ENCODE measurements around the gene MRPS23.
"Not testable (repeated sequence)": the region's sequence is repeated elsewhere in the genome, so short reads cannot be mapped to it uniquely, and the experiment has no call there.

Gene MRPS23

DNA sequence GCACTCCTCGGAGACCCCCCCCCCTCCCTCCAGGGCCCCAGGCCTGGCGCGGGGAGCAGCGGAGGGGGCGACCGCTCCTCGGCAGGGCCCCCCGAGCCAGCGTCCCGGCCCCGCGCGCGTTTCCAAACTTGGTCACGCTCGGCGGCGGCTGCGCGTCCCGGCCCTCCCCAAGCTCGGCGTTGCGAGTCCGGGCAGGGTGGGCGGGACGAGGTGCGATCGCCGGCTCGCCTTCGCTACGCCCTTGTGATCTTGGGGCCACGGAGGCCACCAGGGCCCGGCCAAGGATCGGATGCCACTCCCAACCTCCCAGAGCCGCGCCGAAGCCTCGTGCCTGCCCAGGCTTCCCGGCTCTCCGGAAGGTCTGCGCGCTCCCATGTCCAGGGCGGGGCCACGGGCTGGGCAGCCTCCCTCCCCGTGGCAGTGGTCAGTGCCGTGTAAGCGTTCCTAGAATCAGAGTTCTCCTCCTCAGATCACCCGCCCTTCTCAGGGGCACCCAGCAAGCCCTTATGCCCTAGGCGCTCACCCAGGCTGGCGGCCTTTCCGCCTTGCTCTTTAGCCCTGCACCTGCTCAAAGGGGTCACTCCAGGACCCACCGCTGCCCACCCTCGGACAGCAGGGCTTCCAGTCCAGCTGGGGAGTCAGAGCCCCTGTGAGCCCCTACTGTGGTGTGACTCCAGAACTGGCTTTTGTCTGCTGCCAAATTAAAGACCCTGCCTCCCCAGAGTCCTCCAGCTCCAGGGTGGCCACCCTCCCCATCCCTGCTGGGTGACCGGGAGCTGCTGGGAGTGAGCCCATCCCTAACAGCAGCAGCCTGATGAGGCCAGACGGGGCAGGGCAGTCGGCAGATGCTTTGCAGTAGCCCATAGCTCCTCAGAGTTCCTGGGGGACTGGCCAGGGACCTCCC is 12.2 kb upstream of the MRPS23 start:
- DNase-seq = no peak

DNA sequence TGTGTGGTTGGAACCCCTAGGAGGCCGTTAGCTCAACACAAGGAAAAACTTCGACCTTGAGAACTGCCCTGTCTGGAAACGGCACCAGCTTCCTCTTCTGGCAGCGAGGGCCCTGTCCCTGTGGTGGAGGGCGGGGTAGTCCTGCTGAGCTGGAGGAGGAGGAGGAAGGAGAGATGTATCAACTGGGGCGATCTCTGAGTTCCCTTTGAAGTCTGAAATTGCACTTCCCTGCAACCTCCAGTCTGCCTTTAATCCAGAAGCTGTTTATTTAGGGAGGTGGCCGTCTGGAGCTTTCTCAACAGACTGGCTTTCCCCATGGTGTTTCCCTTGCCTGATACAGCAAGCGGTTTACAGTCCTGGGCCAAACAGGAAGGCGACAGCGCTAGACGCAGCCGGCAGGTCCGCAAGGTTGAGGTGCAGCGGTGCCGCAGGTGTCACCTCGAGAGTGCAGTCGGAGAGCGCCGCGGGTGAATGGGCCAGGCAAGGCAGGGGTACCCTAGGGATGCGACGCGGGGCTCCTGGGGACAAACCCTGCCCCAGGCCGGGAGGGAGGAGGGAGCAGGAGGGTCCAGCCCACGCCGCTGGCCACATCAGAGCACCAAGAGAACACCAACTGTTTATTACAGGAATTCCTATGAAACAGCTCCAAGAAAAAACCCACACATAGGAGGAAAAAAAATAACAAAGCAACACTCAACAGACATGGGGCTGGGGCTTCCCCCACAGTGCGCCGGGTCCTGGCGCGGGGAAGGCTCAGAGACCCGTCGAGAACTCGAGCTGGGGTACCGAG is 11.4 kb upstream of the MRPS23 start:
- peak; percentile 77 for DNase-seq

DNA sequence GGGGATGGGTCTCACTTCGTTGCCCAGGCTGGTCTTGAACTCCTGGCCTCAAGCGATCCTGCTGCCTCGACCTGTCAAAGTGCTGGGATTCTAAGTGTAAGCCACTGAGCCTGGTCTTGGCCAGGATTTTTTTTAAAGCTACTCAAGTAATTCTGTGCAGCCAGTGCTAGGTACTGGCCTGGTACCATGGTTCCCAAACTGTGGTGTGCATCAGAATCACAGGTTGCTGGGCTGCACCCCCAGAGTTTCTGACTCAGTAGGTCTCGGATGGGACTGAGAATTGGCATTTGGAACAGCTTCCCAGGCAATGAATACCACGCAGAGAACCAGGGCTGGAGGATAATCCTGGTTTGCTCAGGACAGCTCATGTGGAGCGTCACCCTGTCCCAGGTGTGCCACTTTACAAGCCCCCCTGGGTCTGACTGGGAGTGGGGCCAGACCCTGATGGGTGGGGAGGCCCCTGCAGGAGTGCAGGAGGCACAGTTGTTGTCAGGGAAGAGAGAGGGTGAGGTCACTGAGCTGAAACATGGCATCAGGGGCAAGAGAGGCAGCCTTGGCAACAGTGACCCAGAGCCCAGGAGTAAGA is 10.7 kb upstream of the MRPS23 start:
- no peak for DNase-seq

DNA sequence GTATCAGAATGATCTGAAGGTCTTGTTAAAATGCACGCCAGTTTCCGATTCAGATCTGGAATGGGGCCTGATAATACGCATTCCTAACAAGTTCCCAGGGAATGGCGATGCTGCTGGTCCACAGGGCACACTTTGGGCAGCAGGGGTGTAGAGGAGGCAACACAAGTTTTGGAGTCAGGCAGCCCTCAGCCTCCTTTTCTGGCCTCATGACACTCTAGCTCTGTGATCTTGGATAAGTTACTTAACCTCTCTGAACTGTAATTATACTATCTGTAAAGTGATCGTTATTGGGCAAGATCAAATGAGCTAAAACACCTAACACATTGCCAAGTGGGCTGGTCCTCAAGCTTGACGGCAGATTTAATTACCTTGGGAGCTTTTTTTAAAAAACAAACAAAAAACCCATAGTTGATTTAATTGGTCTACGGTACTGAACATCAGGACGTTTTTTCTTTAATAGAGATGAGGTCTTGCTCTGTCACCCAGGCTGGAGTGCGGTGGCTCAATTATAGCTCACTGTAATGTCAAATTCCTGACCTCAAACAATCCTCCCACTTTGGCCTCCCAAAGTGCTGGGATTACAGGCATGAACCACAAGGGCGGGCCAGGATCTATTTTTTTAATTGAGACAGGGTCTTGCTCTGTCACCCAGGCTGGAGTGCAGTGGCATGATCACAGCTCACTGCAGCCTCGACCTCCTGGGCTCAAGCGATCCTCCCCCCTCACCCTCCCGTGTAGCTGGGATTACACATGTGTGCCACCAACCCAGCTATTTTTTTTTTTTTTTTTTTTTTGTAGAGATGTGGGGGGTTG is 10.0 kb upstream of the MRPS23 start:
- DNase-seq = no peak

GRCh38 chr17:57858838-57859237 is 9.0 kb upstream of the MRPS23 start:
- DNase-seq = no peak

DNA sequence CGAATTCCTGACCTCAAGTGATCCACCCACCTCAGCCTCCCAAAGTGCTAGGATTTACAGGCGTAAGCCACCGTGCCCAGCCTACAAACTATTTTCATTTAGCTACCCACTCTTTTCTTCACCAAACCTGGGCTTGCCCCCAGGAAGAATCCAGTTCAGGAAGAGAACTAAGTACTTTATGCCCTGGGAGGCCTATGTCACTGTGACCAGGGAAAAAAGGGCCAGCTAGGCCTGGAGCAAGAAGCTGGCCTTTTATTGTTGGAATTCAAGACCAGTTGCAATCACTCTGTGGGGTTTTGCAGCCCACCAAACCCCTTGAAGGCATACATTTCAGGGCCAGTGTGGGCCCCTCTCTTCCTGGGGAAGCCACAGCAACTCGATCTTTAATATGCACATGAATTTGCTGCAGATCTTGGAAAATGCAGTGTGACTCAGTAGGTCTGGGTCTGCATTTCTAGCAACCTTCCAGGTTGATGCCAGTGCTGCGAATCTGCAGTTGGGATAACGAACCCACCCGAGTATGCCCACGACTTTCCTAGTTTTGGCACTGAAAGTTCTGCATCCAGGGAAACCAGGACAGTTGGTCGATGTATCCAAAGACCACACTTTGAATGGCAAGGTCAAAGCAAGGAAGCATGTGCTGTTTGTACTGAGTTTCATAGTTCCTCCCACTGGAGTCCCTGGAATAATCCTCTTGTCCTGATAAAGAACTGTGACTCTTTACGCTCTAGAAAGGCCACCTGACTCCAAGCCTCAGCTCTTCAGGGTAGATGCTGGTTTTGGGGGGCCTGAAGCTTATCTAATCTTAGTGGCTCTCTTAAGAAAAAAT is 7.2 kb upstream of the MRPS23 start:
- DNase-seq = no peak

- no peak for DNase-seq
Measured at GRCh38 chr17:57855391-57856035, 5.7 kb upstream of the MRPS23 start.

DNA sequence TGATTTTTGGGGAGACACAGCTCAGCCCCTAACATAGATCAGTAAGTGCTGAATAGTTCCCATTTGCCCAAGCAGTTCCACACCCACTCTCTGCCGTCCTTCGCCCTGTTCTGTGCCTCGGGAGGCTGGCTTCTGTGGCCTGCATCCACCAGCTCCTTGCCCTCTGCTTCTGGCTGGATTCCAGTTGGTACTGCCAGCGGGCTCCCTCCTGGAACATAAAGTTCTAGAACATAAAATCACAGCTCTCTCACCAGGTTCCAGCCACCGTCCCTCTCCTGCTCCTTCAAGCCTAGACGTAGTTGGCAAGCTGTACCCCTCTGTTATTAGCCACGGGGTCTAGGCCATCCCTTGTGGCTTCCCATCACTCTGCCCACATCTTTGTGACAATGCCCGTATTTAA is 3.9 kb upstream of the MRPS23 start:
- no peak for DNase-seq

GRCh38 chr17:57852955-57853328 is 3.1 kb upstream of the MRPS23 start:
- no peak for DNase-seq

GRCh38 chr17:57852092-57852954 is 2.5 kb upstream of the MRPS23 start:
- DNase-seq = no peak

DNA sequence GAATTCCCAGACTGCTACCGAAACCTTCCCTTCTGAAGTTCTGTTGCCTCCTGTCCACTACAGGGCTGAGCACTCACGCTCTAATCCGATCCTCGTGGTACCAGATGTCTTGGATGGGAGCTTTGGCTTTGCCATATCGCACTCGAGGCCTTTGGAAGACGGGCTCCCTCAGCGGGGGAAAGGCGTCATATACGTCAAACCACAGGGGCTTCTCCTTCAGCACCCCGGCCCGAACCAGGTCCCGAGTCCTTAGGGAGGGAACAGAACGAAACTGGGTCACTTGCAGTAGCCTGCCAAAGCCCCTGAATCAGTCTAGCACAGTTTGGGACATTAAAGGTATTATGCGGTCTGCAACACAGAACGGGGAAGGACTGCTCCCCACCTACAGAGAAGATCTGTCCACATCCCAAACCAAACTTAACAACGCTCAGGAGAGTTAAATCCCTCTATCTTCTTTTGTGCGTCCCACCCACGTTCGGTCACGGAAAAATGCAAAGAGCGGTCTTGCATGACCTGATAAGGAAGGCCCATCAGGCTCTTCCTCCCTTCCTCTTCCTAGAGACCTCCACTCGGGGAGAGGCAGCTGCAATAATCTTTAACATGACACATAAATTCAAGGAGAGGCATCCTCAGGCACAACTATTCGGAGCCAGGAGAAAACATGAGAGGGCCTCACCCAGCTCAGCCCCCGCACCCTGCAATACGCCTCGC is 526 bp downstream of the MRPS23 start:
- DNase-seq = no peak

DNA sequence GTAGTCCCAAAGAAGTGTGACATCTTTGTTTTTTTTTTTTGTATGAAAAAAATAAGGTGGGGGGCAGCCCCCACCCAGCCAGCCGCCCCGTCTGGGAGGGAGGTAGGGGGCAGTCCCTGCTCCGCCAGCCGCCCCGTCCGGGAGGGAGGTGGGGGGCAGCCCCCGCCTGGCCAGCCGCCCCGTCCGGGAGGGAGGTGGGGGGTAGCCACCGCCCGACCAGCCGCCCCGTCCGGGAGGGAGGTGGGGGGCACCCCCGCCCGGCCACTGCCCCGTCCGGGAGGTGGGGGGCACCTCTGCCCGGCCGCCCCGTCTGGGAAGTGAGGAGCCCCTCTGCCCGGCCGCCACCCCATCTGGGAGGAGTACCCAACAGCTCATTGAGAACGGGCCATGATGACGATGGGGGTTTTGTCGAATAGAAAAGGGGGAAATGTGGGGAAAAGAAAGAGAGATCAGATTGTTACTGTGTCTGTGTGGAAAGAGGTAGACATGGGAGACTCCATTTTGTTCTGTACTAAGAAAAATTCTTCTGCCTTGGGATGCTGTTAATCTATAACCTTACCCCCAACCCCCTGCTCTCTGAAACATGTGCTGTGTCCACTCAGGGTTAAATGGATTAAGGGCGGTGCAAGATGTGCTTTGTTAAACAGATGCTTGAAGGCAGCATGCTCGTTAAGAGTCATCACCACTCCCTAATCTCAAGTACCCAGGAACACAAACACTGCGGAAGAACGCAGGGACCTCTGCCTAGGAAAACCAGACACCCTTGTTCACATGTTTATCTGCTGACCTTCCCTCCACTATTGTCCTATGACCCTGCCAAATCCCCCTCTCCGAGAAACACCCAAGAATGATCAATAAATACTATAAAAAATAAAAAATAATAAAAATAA is 3.5 kb downstream of the MRPS23 start:
- not testable (repeated sequence) for DNase-seq

DNA sequence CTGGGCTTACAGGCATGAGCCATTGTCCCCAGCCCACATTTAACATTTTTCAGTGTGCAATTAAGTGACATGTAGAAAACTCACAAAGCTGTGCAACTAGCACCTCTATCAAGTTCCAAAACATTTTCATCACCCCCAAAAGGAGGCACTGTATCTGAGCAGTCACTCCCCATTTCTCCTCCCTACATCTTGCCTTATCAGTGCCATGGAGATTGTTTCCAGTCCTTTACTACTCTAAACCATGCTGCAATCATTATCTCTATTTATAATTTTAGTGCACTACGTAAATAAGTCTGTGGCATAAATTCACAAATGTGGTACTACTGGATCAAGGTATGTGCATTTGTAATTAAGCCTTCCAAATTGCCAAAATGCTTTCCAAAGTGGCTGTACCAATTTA is 7.6 kb downstream of the MRPS23 start:
- no peak for DNase-seq

- DNase-seq = no peak
Measured at GRCh38 chr17:57839571-57839923, 10.3 kb downstream of the MRPS23 start.

- DNase-seq = no peak
Measured at GRCh38 chr17:57838857-57839570, 10.8 kb downstream of the MRPS23 start.

- no peak for DNase-seq
Measured at GRCh38 chr17:57838453-57838852, 11.4 kb downstream of the MRPS23 start.

DNA sequence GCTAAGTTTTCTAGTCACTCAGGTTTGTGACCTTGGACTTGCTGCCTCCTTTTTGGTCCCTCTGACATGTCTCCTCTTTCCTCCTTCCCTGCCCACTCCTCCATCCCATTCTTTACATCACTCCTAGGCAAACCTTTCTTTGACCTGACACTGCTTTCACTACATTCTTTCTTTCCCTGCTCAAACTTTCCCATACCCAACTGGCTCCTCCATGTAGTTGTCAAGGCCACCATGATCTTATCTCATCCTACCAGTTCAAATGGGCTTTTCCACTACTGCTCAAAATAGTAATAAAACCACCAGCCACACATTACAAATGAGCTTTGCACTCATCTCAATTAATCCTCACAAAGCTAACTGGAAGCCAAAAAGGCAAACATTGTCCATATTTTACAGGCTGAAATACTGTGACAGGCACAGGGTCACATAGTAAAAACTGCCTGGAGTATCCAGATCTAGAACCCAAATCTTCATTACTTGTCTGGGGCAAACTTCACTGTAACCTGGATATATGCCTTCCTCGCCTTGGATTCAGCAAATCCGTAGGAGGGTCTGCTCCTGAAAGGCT is 14.4 kb downstream of the MRPS23 start:
- no peak for DNase-seq

Data from activated effector memory CD4-positive, alpha-beta T cell treated with anti-CD3 and anti-CD28 coated beads, Interleukin-2, amount 50 U/mL, for 16 hours (primary cell).